IMR-90 (cell line): ENCODE results near the gene CD44.

Experiments
- BHLHE40 ChIP-seq: fragments of 150-350 bp; IDR thresholded peaks from 2 replicates; pipeline ENCODE4 v1.6.1; 2016; ENCODE audit warnings: mild to moderate bottlenecking, low read depth, low read length
- CEBPB ChIP-seq: IDR thresholded peaks from 2 replicates; pipeline ENCODE4 v1.6.1; 2012; ENCODE audit warnings: low read depth, low read length, improper control_type of control experiment
- FOS ChIP-seq: fragments of 150-350 bp; IDR thresholded peaks from 2 replicates; pipeline ENCODE4 v1.6.1; 2016; ENCODE audit warnings: low read depth, low read length
- MAZ ChIP-seq: IDR thresholded peaks from 2 replicates; pipeline ENCODE4 v1.6.1; 2012; ENCODE audit warnings: low read depth, mild to moderate bottlenecking, low read length, improper control_type of control experiment, moderate library complexity, borderline replicate concordance
- MXI1 ChIP-seq: IDR thresholded peaks from 2 replicates; pipeline ENCODE4 v1.6.1; 2012; ENCODE audit warnings: low read depth, mild to moderate bottlenecking, low read length, moderate library complexity, borderline replicate concordance
- NFE2L2 ChIP-seq: fragments of 150-350 bp; IDR thresholded peaks from 2 replicates; pipeline ENCODE4 v1.6.1; 2016; ENCODE audit warnings: low read depth, mild to moderate bottlenecking, low read length
- POLR2A ChIP-seq: IDR thresholded peaks from 2 replicates; pipeline ENCODE4 v1.6.1; 2012; ENCODE audit warnings: mild to moderate bottlenecking, low read depth, low read length
- RAD21 ChIP-seq: IDR thresholded peaks from 2 replicates; pipeline ENCODE4 v1.6.1; 2012; ENCODE audit warnings: low read length, improper control_type of control experiment
- RFX5 ChIP-seq: IDR thresholded peaks from 2 replicates; pipeline ENCODE4 v1.8.0; 2012; ENCODE audit warnings: low read depth, mild to moderate bottlenecking, low read length, moderate library complexity
- SMC3 ChIP-seq: fragments of 150-350 bp; IDR thresholded peaks from 2 replicates; pipeline ENCODE4 v1.6.1; 2016; ENCODE audit warnings: low read depth, mild to moderate bottlenecking, antibody characterized with exemption, low read length, moderate library complexity
- TF ChIP-seq, protein P1 (sequence below): conservative IDR thresholded peaks from 2 replicates; pipeline ENCODE4 v1.5.1; 2012; ENCODE audit warnings: mild to moderate bottlenecking, low read depth, low read length, improper control_type of control experiment
- TF ChIP-seq, protein P2 (sequence below): fragments of 150-350 bp; IDR thresholded peaks from 2 replicates; pipeline ENCODE4 v1.6.1; 2016; ENCODE audit warnings: low read depth, mild to moderate bottlenecking, low read length, moderate library complexity, borderline replicate concordance
- TF ChIP-seq, protein P3 (sequence below): fragments of 150-350 bp; IDR thresholded peaks from 2 replicates; pipeline ENCODE4 v1.6.1; 2017; ENCODE audit warnings: mild to moderate bottlenecking, antibody characterized with exemption, low read length, low read depth

DNA sequence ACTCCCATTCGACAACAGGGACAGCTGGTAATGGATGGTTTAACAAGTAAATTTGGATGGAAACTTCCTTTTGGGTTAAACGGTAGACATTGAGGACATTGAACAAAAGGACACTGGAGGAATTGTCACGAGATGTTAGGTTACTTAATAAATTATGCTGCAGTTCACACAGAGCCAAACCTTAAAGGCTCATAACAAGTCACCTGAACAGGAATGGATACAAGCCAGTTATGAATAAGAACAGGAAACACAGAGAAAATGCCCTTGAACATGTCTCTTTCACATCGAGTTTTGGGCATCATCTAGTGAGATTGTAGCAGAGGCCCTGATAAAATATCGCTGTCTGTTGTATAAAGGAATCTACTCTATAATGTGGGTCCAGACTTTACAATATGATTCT, 65.6 kb downstream of the CD44 start:
- TF ChIP-seq, protein P1, sequence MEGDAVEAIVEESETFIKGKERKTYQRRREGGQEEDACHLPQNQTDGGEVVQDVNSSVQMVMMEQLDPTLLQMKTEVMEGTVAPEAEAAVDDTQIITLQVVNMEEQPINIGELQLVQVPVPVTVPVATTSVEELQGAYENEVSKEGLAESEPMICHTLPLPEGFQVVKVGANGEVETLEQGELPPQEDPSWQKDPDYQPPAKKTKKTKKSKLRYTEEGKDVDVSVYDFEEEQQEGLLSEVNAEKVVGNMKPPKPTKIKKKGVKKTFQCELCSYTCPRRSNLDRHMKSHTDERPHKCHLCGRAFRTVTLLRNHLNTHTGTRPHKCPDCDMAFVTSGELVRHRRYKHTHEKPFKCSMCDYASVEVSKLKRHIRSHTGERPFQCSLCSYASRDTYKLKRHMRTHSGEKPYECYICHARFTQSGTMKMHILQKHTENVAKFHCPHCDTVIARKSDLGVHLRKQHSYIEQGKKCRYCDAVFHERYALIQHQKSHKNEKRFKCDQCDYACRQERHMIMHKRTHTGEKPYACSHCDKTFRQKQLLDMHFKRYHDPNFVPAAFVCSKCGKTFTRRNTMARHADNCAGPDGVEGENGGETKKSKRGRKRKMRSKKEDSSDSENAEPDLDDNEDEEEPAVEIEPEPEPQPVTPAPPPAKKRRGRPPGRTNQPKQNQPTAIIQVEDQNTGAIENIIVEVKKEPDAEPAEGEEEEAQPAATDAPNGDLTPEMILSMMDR, result no peak
- TF ChIP-seq POLR2A, result no peak
- TF ChIP-seq NFE2L2, result no peak
- no peak for TF ChIP-seq FOS
- TF ChIP-seq, protein P2, sequence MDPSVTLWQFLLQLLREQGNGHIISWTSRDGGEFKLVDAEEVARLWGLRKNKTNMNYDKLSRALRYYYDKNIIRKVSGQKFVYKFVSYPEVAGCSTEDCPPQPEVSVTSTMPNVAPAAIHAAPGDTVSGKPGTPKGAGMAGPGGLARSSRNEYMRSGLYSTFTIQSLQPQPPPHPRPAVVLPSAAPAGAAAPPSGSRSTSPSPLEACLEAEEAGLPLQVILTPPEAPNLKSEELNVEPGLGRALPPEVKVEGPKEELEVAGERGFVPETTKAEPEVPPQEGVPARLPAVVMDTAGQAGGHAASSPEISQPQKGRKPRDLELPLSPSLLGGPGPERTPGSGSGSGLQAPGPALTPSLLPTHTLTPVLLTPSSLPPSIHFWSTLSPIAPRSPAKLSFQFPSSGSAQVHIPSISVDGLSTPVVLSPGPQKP, result no peak
- no peak for TF ChIP-seq RAD21
- no peak for TF ChIP-seq SMC3
- no peak for TF ChIP-seq RFX5
- no peak for TF ChIP-seq MAZ
- TF ChIP-seq, protein P3, sequence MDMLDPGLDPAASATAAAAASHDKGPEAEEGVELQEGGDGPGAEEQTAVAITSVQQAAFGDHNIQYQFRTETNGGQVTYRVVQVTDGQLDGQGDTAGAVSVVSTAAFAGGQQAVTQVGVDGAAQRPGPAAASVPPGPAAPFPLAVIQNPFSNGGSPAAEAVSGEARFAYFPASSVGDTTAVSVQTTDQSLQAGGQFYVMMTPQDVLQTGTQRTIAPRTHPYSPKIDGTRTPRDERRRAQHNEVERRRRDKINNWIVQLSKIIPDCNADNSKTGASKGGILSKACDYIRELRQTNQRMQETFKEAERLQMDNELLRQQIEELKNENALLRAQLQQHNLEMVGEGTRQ, result no peak
- TF ChIP-seq MXI1, result no peak
- TF ChIP-seq BHLHE40, result no peak
- TF ChIP-seq CEBPB, result no peak
